SK-N-SH treated with all-trans-retinoic acid at 6 μM for 48 hours (cell line): ENCODE measurements around the gene PDSS2.
A peak's percentile ranks its signal among the peaks of the same experiment; 100 is the strongest.

ENCODE experiments used
- ATAC-seq: fragments of 200-7000 bp; cut with Tn5 transposase; 3 replicates; pipeline ENCODE4 v1.9.1; 2020; ENCODE audit warnings: mild to moderate bottlenecking, moderate library complexity
- ARNTL ChIP-seq: fragments of 450-650 bp; formaldehyde crosslinking; IDR thresholded peaks from 2 replicates; pipeline ENCODE4 v1.5.0; 2020; ENCODE audit warnings: low read depth, mild to moderate bottlenecking, moderate library complexity, borderline replicate concordance
- BACH2 ChIP-seq: fragments of 250-450 bp; sonication (Bioruptor Pico); IDR thresholded peaks from 2 replicates; pipeline ENCODE4 v1.9.0; 2021; ENCODE audit warnings: mild to moderate bottlenecking, borderline replicate concordance
- CREB5 ChIP-seq: fragments of 250-450 bp; sonication (Bioruptor Pico); IDR thresholded peaks from 2 replicates; pipeline ENCODE4 v1.5.1; 2020; ENCODE audit warnings: low read depth, mild to moderate bottlenecking, moderate library complexity
- ESRRG ChIP-seq: fragments of 250-450 bp; sonication (Bioruptor Pico); IDR thresholded peaks from 2 replicates; pipeline ENCODE4 v1.6.1; 2021; ENCODE audit warnings: mild to moderate bottlenecking
- ISL1 ChIP-seq: fragments of 250-450 bp; sonication (Bioruptor Pico); IDR thresholded peaks from 2 replicates; pipeline ENCODE4 v2.1.2; 2022; ENCODE audit warnings: mild to moderate bottlenecking, moderate library complexity
- OSR1 ChIP-seq: fragments of 250-450 bp; sonication (Bioruptor Pico); IDR thresholded peaks from 2 replicates; pipeline ENCODE4 v1.8.0; 2022; ENCODE audit warnings: moderate library complexity, mild to moderate bottlenecking, inconsistent platforms
- PATZ1 ChIP-seq: fragments of 250-450 bp; sonication (Bioruptor Pico); IDR thresholded peaks from 2 replicates; pipeline ENCODE4 v1.8.0; 2020; ENCODE audit warnings: mild to moderate bottlenecking, moderate library complexity, borderline replicate concordance
- POU6F1 ChIP-seq: fragments of 250-450 bp; sonication (Bioruptor Pico); IDR thresholded peaks from 2 replicates; pipeline ENCODE4 v1.8.0; 2021; ENCODE audit warnings: low read depth, mild to moderate bottlenecking, moderate library complexity, borderline replicate concordance
- RARB ChIP-seq: fragments of 250-450 bp; sonication (Bioruptor Pico); IDR thresholded peaks from 2 replicates; pipeline ENCODE4 v1.8.0; 2021; ENCODE audit warnings: mild to moderate bottlenecking, moderate library complexity
- TCF4 ChIP-seq: fragments of 250-450 bp; sonication (Bioruptor Pico); IDR thresholded peaks from 2 replicates; pipeline ENCODE4 v1.8.0; 2021; ENCODE audit warnings: mild to moderate bottlenecking, moderate library complexity, borderline replicate concordance
- TOX ChIP-seq: fragments of 250-450 bp; sonication (Bioruptor Pico); IDR thresholded peaks from 2 replicates; pipeline ENCODE4 v1.8.0; 2021; ENCODE audit warnings: mild to moderate bottlenecking, moderate library complexity, borderline replicate concordance
- ZC3H10 ChIP-seq: fragments of 250-450 bp; sonication (Bioruptor Pico); IDR thresholded peaks from 2 replicates; pipeline ENCODE4 v1.5.1; 2021; ENCODE audit warnings: mild to moderate bottlenecking, moderate library complexity
- ZFP3 ChIP-seq: fragments of 250-450 bp; sonication (Bioruptor Pico); IDR thresholded peaks from 2 replicates; pipeline ENCODE4 v1.5.0; 2020; ENCODE audit warnings: mild to moderate bottlenecking, moderate library complexity
- ZFP30 ChIP-seq: fragments of 450-650 bp; formaldehyde crosslinking; IDR thresholded peaks from 2 replicates; pipeline ENCODE4 v1.5.0; 2022; ENCODE audit warnings: mild to moderate bottlenecking, moderate library complexity
- ZNF565 ChIP-seq: fragments of 450-650 bp; formaldehyde crosslinking; conservative IDR thresholded peaks from 2 replicates; pipeline ENCODE4 v1.5.0; 2020; ENCODE audit warnings: low read depth, mild to moderate bottlenecking, moderate library complexity
- ZNF70 ChIP-seq: fragments of 450-650 bp; formaldehyde crosslinking; IDR thresholded peaks from 2 replicates; pipeline ENCODE4 v1.5.0; 2020; ENCODE audit warnings: mild to moderate bottlenecking, moderate library complexity
- ZNF8 ChIP-seq: fragments of 450-650 bp; formaldehyde crosslinking; IDR thresholded peaks from 2 replicates; pipeline ENCODE4 v1.5.0; 2020; ENCODE audit warnings: mild to moderate bottlenecking, moderate library complexity

The PDSS2 gene

GRCh38 chr6:107421696-107422256, 37.6 kb downstream of the PDSS2 start:
- TF ChIP-seq POU6F1 (CRISPR knock-in tag) (no peak), ARNTL (CRISPR knock-in tag) (no peak), ZNF70 (no peak), TCF4 (no peak), ESRRG (CRISPR knock-in tag) (no peak), BACH2 (no peak), OSR1 (CRISPR knock-in tag) (no peak), CREB5 (CRISPR knock-in tag) (no peak), ZFP30 (CRISPR knock-in tag) (no peak), TOX (CRISPR knock-in tag) (no peak)
- ATAC-seq: no peak

GRCh38 chr6:107419733-107420132, 39.6 kb downstream of the PDSS2 start:
- no peak for TF ChIP-seq ARNTL (CRISPR knock-in tag)
- TF ChIP-seq BACH2: no peak
- no peak for ATAC-seq

- peak; percentile 74; the same call in 2 of the 3 replicates for ATAC-seq
- TF ChIP-seq ZFP3: no peak
- no peak for TF ChIP-seq ZC3H10 (CRISPR knock-in tag)
- TF ChIP-seq ZNF565 (CRISPR knock-in tag): no peak
- TF ChIP-seq PATZ1 (CRISPR knock-in tag): no peak
- TF ChIP-seq ZNF8 (CRISPR knock-in tag): no peak
- no peak for TF ChIP-seq ISL1 (CRISPR knock-in tag)
- no peak for TF ChIP-seq OSR1 (CRISPR knock-in tag)
- no peak for TF ChIP-seq RARB (CRISPR knock-in tag)
These were observed 41.2 kb downstream of the PDSS2 start for GRCh38 chr6:107418118-107418517.

- ATAC-seq: no peak
These were observed 43.2 kb downstream of the PDSS2 start for GRCh38 chr6:107416145-107416544.

More at GRCh38 chr6:107416145-107416544, 43.2 kb downstream of the PDSS2 start:
- TF ChIP-seq PATZ1 (CRISPR knock-in tag) (no peak), BACH2 (no peak), TCF4 (peak; percentile 46; the same call in 1 of the 2 replicates), ARNTL (CRISPR knock-in tag) (no peak), ISL1 (CRISPR knock-in tag) (peak; percentile 58)
